Measurements from ENCODE around the gene RBM14. TPM values are rescaled to one million over a fixed set of nuclear protein-coding genes. Genes with fewer than 3 reads are reported as not detected.

Gene RBM14
- total and polyA plus RNA-seq, 2 donors (not counting 3 experiments of a cell fraction or from before 2014, with no cell fraction given) = 44.0 to 104 TPM

DNA sequence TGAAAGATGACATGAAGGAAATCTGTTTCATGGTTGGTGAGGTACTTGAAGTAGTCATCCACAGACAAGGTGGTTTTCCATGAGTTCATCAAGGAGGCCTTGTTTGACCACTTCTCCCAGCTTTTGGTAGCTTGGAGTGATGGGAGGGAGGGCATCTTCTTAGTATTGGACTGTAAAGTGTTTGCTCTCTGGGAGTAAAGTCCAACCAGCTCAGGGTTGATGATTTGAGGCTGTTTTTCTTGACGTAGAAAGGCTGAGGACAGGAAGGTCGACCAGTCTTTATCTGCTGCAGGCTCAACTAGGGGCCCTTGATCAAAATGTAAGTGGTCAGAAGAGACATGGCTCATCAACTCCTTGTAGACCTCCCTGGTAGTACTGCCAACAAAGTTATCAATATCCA, 25.3 kb upstream of the RBM14 start:
- no peak overlapping the region for H3K4me3 ChIP-seq (replicated peaks in 1 of 3; ENCODE audit: insufficient read depth in 1 of 3, low read depth in 1 of 3, low read length in 3 of 3)
- H4K20me1 ChIP-seq (replicated peaks; ENCODE audit: control insufficient read depth, extremely low read depth, insufficient read depth, low read length) = no peaks in the 10 kb centered on the region
- POLR2A ChIA-PET = no interaction called here
- H3K79me2 ChIP-seq (ENCODE audit: control insufficient read depth, insufficient read depth, low read length) = no peaks in the 10 kb centered on the region
- no peak overlapping the region for H2AFZ ChIP-seq (ENCODE audit: low read depth, low read length)
- dilution Hi-C loops (cut with MboI; ENCODE audit: extremely low pct_ligation_motif_present, low sequenced_read_pairs) (no loop called here), intact Hi-C loops (cut with micrococcal nuclease) (loop anchor here (5.0 kb wide), 1 partner anchor 86 kb away; the partner anchor contains the start of gene RBM4B)
- no peaks in the 10 kb centered on the region for H3K36me3 ChIP-seq (ENCODE audit: control insufficient read depth in 2 of 2, extremely low read depth in 1 of 2, insufficient read depth in 2 of 2, low read length in 2 of 2)
- FAIRE-seq (no peak), DNase-seq (ENCODE audit: low read depth, low spot score) (no peak)
- TF ChIP-seq GATA2 (IDR thresholded peaks at IDR 0.05; ENCODE audit: insufficient read depth, insufficient read length, low read depth, low read length) (no peak), POLR2AphosphoS5 (IDR thresholded peaks at IDR 0.05; ENCODE audit: insufficient read depth, low read depth, low read length) (no peak), FOS (IDR thresholded peaks at IDR 0.05; ENCODE audit: borderline replicate concordance, insufficient read depth, low read length) (no peak), MYC (IDR thresholded peaks at IDR 0.05; ENCODE audit: low read depth, low read length) (no peak), CTCF (IDR thresholded peaks at IDR 0.05; ENCODE audit: extremely low read depth in 1 of 2, insufficient read depth in 1 of 2, low read depth in 1 of 2, low read length in 2 of 2) (no peak), EZH2 (IDR thresholded peaks at IDR 0.05; ENCODE audit: borderline replicate concordance, low read depth, low read length, severe bottlenecking) (no peak), JUN (IDR thresholded peaks at IDR 0.05; ENCODE audit: borderline replicate concordance, insufficient read depth, insufficient read length, low read depth) (no peak), MAX (IDR thresholded peaks at IDR 0.05; ENCODE audit: insufficient read depth, insufficient read length) (no peak), POLR2A (IDR thresholded peaks at IDR 0.05; ENCODE audit: low read depth, low read length) (no peak)
- CTCF ChIA-PET = interaction anchor here (1.0 to 1.3 kb wide), 5 partner anchors 12 to 243 kb away, joined by 3 to 4 read pairs (median 4); no protein-coding TSS in a partner anchor
- no peak overlapping the region for H3K27ac ChIP-seq (ENCODE audit: insufficient read depth, low read depth, low read length)
- H3K9ac ChIP-seq (replicated peaks; ENCODE audit: extremely low read depth, insufficient read depth, low read length) = no peak overlapping the region
- H3K9me3 ChIP-seq (replicated peaks; ENCODE audit: control insufficient read depth, insufficient read depth, low read length) = no peaks in the 10 kb centered on the region
- no peaks in the 10 kb centered on the region for H3K9me1 ChIP-seq (replicated peaks; ENCODE audit: control insufficient read depth, extremely low read depth, insufficient read depth, low read length)
- H3K27me3 ChIP-seq (ENCODE audit: control insufficient read depth in 2 of 2, insufficient read depth in 2 of 2, low read length in 2 of 2) = peaks cover 0 to 2% of the 10 kb centered on the region in 2 experiments
- no peak overlapping the region for H3K4me2 ChIP-seq (ENCODE audit: insufficient read depth, low read length)
- peaks cover 5% of the 10 kb centered on the region for H3K4me1 ChIP-seq (ENCODE audit: control insufficient read depth, extremely low read depth, insufficient read depth, low read length)
- BruUV-seq (replicated peaks) = no TSS peak
